Breast epithelium (tissue), 4 donors: ENCODE results near the gene HEPN1. TPM values are rescaled to one million over a fixed set of nuclear protein-coding genes. Genes with fewer than 3 reads are reported as not detected.

Experiments
- DNase-seq, 2 donors: peaks; one replicate each; pipeline ENCODE4 v3.0.0-alpha.2; 2019; ENCODE audit warnings: low spot score in 2 of 2
- H3K27ac ChIP-seq, 2 donors: fragments of 200-600 bp; sonication (generic) in 1 of 2; one replicate each; pipeline ENCODE4 v1.5.1; 2016 to 2019; ENCODE audit warnings: mild to moderate bottlenecking in 1 of 2
- H3K27me3 ChIP-seq, 2 donors: fragments of 200-600 bp; sonication (generic) in 1 of 2; one replicate each; pipeline versions ENCODE4 v1.5.1 to v1.6.0; 2017 to 2019; ENCODE audit warnings: control low read depth in 1 of 2, mild to moderate bottlenecking in 1 of 2
- H3K36me3 ChIP-seq: fragments of 200-600 bp; one replicate; pipeline ENCODE4 v1.5.1; 2019
- H3K4me1 ChIP-seq, 2 donors: fragments of 200-600 bp; sonication (generic); one replicate each; pipeline ENCODE4 v1.5.1; 2016 to 2019; ENCODE audit warnings: control low read depth in 1 of 2
- H3K4me3 ChIP-seq, 3 donors: fragments of 200-600 bp; sonication (generic); 1 replicate in 2 of 3; 2 replicates in 1 of 3; pipeline ENCODE4 v1.5.1; 2016 to 2019; ENCODE audit warnings: mild to moderate bottlenecking in 3 of 3, moderate library complexity in 2 of 3
- H3K9me3 ChIP-seq, 2 donors: fragments of 200-600 bp; sonication (generic) in 1 of 2; one replicate each; pipeline ENCODE4 v1.5.1; 2016 to 2019; ENCODE audit warnings: control low read depth in 1 of 2
- CTCF ChIP-seq, 3 donors: fragments of 450-650 bp; IDR thresholded peaks; one replicate each; pipeline ENCODE4 v1.5.1; 2016 to 2017; ENCODE audit warnings: antibody characterized with exemption in 3 of 3, mild to moderate bottlenecking in 3 of 3, moderate library complexity in 3 of 3
- POLR2A ChIP-seq: fragments of 450-650 bp; IDR thresholded peaks from one replicate; pipeline ENCODE4 v1.6.1; 2016; ENCODE audit warnings: antibody characterized with exemption, mild to moderate bottlenecking, moderate library complexity
- POLR2AphosphoS5 ChIP-seq, 3 donors: sonication (generic); formaldehyde crosslinking; IDR thresholded peaks; one replicate each; pipeline ENCODE4 v1.6.1; 2017; ENCODE audit warnings: antibody characterized with exemption in 3 of 3
- intact Hi-C: fragments of 100-400 bp; cut with DNase I; formaldehyde crosslinking; loops from one replicate; pipeline ENCODE4 v1.15.1; 2023; ENCODE audit warnings: low total_unique reads
- total RNA-seq, 3 donors: library from RNA; depleted of rRNA; stranded (reverse); fragments of >200 nt; gene quantifications; one replicate each; pipeline ENCODE4 v1.1.0, GENCODE V29; 2016

HEPN1 gene
- total RNA-seq, 3 donors from 2014 or later = not detected

DNA sequence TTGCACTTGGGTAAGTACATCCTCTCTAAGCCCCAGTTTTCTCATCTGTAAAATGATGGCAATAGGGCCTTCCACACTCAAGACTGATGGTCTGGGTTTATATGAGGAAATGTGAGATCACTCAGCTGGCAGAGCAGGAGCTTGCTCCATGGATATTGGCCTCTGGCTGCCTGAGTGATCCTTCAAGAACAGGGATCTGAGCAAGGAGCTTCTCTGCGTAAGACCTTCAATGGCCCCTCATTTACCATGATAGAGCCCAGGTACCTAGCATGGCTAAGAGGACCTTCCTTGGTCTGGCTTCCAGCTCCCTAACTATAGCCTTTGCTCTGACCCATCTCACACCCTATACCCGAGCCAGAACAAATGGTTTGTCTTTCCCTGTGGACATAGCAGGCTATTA, 26.9 kb upstream of the HEPN1 start:
- DNase-seq = no peak

GRCh38 chr11:124892750-124893454, 26.1 kb upstream of the HEPN1 start:
- no peak for TF ChIP-seq POLR2AphosphoS5 (IDR thresholded peaks at IDR 0.05)
- no peak for TF ChIP-seq POLR2A
- TF ChIP-seq CTCF (IDR thresholded peaks at IDR 0.05) = no peak

More for the DNA sequence above, 26.9 kb upstream of the HEPN1 start:
- Histone ChIP-seq H3K4me1 (no peaks in the 10 kb centered on the region), H3K27ac (no peak overlapping the region), H3K27me3 (no peaks in the 10 kb centered on the region), H3K36me3 (no peaks in the 10 kb centered on the region), H3K9me3 (no peaks in the 10 kb centered on the region), H3K4me3 (no peak overlapping the region)
- intact Hi-C loops = no loop called here
- no peak for TF ChIP-seq POLR2A
- no peak for TF ChIP-seq CTCF (IDR thresholded peaks at IDR 0.05)
- TF ChIP-seq POLR2AphosphoS5 (IDR thresholded peaks at IDR 0.05) = no peak

DNA sequence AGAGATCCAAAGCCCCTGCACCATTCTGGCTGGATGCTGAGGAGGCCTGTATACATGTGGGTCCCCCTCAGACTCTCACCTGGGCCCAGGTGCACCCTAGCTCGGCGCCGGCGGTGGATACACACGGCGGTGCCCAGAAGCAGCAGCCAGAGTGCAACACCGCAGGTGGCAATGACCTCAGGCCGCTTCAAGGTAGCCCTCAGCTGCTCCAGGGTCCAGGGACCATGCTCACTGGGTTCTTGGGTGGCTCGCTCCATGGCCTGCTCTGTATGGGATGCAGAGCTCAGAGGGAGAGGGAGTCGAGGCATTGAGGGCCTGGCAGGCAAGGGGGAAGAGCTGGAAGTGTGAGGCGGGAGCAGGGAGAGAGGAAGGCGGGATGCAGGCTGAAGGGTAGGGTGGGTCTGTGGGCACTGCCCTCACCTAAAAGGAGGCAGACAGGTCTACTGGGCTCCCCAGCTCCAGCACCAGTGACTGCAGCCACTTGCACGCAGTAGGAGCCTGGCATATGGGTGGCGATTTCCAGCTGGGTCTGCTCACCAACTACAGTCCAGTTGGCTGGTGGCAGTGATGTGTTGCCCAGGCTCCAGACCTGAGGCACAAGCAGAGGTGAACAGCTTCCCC, 25.2 kb upstream of the HEPN1 start:
- Histone ChIP-seq H3K4me3 (no peak overlapping the region), H3K27ac (no peak overlapping the region)
- intact Hi-C loops = no loop called here

More at GRCh38 chr11:124892750-124893454, 26.1 kb upstream of the HEPN1 start:
- H3K27ac ChIP-seq = no peak overlapping the region
- no peak overlapping the region for H3K4me3 ChIP-seq
- intact Hi-C loops = no loop called here
- H3K27me3 ChIP-seq = no peaks in the 10 kb centered on the region
- DNase-seq = no peak
- no peaks in the 10 kb centered on the region for H3K9me3 ChIP-seq
- no peaks in the 10 kb centered on the region for H3K4me1 ChIP-seq
- no peaks in the 10 kb centered on the region for H3K36me3 ChIP-seq

DNA sequence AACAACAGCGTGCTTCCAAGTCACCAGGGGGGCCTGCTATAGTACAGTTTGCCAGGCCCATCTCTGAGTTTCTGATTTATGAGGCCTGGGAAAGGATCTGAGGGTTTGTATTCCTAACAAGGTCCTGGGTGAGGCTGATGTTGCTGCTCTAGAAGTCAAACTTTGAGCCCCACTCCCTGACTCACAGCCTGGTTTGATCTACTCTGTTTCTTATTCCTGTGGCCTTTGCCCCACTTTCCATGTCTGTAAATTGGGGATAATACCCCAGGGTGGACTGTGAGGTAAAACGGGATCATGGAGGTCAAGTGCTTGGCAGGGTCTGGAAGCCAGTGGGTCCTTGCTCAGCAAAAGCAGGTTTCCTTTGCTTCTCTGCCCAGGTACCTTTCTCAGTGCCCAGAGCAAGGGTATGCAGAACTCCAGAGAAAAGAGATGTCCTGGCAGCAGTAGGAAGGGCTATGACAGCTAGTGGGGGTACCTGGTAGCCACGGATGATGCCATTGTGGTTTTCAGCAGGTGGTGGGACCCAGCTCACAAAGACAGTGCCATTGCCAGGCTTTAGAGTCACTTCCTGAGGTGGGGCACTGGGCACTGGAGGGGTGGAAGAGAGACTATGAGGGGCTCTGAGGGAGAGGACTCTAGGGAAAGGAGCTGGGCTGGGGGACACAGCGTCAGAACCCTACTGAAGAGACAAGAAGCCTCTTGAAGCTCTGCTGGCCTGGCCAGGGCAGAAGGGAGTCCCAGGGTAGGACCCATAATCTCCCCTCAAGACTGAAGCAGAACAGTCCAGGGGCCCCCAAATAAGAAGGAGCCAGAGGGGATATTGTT, 24.2 kb upstream of the HEPN1 start:
- H3K27me3 ChIP-seq = no peaks in the 10 kb centered on the region
- DNase-seq = no peak
- no peak overlapping the region for H3K27ac ChIP-seq
- intact Hi-C loops = no loop called here
- peak overlapping the region in 2 of 3 donors; percentile 5 to 54 for H3K4me3 ChIP-seq
- no peaks in the 10 kb centered on the region for H3K36me3 ChIP-seq
- TF ChIP-seq CTCF (IDR thresholded peaks at IDR 0.05) = no peak
- H3K9me3 ChIP-seq = no peaks in the 10 kb centered on the region
- no peaks in the 10 kb centered on the region for H3K4me1 ChIP-seq

More for the DNA sequence above, 25.2 kb upstream of the HEPN1 start:
- Histone ChIP-seq H3K9me3 (no peaks in the 10 kb centered on the region), H3K36me3 (no peaks in the 10 kb centered on the region), H3K4me1 (no peaks in the 10 kb centered on the region), H3K27me3 (no peaks in the 10 kb centered on the region)
- DNase-seq = no peak
- no peak for TF ChIP-seq CTCF (IDR thresholded peaks at IDR 0.05)
- no peak for TF ChIP-seq POLR2AphosphoS5 (IDR thresholded peaks at IDR 0.05)
- TF ChIP-seq POLR2A = no peak
